GM06990 (cell line): ENCODE results near the gene SMIM28.

Source experiments
- DNase-seq: peaks from one replicate; pipeline ENCODE4 v3.0.0-alpha.2; 2011; ENCODE audit not compliant: insufficient read length; ENCODE audit errors: extremely low read depth
- H3K27me3 ChIP-seq: replicated peaks from 2 replicates; pipeline ENCODE4 v1.6.0; 2011; ENCODE audit warnings: low read length; ENCODE audit not compliant: control insufficient read depth, insufficient read depth
- H3K36me3 ChIP-seq: 2 replicates; pipeline ENCODE4 v1.5.1; 2011; ENCODE audit warnings: low read length; ENCODE audit not compliant: control insufficient read depth, insufficient read depth
- H3K4me3 ChIP-seq: replicated peaks from 2 replicates; pipeline ENCODE4 v1.5.1; 2011; ENCODE audit warnings: low read depth, mild to moderate bottlenecking, control low read depth, low read length
- CTCF ChIP-seq: IDR thresholded peaks from 2 replicates; pipeline ENCODE4 v1.5.1; 2011; ENCODE audit warnings: low read length, control low read depth, mild to moderate bottlenecking, inconsistent platforms; ENCODE audit not compliant: insufficient read depth, poor library complexity, severe bottlenecking

Gene SMIM28

GRCh38 chr6:138410972-138411880, 33.5 kb downstream of the SMIM28 start:
- Histone ChIP-seq H3K4me3 (no peak overlapping the region), H3K27me3 (no peaks in the 10 kb centered on the region), H3K36me3 (peaks cover 8% of the 10 kb centered on the region)
- DNase-seq = no peak
- no peak for TF ChIP-seq CTCF

DNA sequence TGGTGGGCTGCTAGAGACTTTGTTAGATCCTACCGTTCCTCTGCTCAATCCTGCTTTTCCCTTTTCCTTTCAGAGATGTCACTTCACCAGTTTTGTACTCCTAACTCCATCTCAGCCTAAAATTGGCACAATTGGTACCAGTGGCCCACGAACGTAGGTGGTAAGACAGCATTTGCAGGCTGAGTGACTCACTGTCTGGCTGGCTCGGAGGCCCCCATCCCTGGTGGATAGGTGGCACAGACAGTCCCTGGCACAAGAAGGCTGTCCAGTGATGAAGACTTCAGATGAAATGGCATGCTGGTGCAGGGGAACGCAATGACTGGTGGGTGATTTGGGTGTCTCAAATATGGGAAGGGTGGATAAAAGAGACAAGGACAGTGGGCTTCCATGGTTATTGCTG, 37.4 kb downstream of the SMIM28 start:
- Histone ChIP-seq H3K36me3 (no peaks in the 10 kb centered on the region; the same call in 1 of the 2 replicates), H3K27me3 (no peaks in the 10 kb centered on the region), H3K4me3 (no peak overlapping the region)
- no peak for TF ChIP-seq CTCF
- DNase-seq = no peak

- Histone ChIP-seq H3K36me3 (no peaks in the 10 kb centered on the region; the same call in 1 of the 2 replicates), H3K4me3 (no peak overlapping the region), H3K27me3 (no peaks in the 10 kb centered on the region)
- no peak for DNase-seq
- TF ChIP-seq CTCF = no peak
Observed at GRCh38 chr6:138416206-138416605, 38.5 kb downstream of the SMIM28 start.

DNA sequence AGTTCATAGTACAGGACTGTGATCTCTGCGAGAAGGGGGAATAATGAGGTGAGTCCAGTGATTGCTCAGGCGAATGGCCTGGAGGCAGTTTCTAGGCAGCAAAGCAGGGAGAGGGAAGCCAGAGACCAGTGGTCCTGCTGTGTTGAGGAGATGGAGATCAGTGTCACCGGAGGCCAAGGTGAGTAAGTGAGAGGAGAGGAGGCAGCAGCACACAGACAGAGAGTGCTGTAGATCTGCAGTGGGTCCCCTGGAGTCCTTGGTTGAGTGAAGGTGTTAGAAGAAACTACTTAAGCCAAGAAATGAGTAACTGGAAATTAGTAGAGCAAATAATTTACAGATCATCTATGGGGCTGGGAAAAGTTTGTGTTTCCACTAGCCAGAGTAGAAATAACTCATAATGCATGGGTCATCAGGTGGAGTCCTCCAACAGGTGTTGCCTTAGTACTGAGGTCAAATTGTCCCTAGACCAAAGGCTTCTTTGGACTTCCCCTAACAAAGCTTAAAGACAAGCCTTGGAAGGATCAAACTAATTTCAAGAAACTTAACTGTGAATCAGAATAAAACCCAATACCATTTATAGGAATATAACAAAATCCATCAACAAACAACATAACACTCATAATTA, 39.9 kb downstream of the SMIM28 start:
- TF ChIP-seq CTCF = no peak
- Histone ChIP-seq H3K4me3 (no peak overlapping the region), H3K36me3 (no peaks in the 10 kb centered on the region; the same call in 1 of the 2 replicates), H3K27me3 (no peaks in the 10 kb centered on the region)
- DNase-seq = no peak

GRCh38 chr6:138418118-138418742, 40.5 kb downstream of the SMIM28 start:
- no peak for DNase-seq
- Histone ChIP-seq H3K4me3 (no peak overlapping the region), H3K36me3 (no peaks in the 10 kb centered on the region; the same call in 1 of the 2 replicates), H3K27me3 (no peaks in the 10 kb centered on the region)
- TF ChIP-seq CTCF = no peak
